Heart right ventricle (tissue), 16 donors: ENCODE results near the gene PTMA. TPM values are rescaled to one million over a fixed set of nuclear protein-coding genes. Genes with fewer than 3 reads are reported as not detected.

Experiments
- ATAC-seq, 8 donors: fragments of 200-7000 bp; cut with Tn5 transposase; one replicate each; pipeline ENCODE4 v1.9.1; 2020; ENCODE audit warnings: mild to moderate bottlenecking in 8 of 8, moderate library complexity in 8 of 8, moderate number of reproducible peaks in 1 of 8
- DNase-seq, 2 donors: peaks; one replicate each; pipeline ENCODE4 v3.0.0-alpha.2; 2020
- H3K27ac ChIP-seq, 10 donors: fragments of 200-600 bp; sonication (generic) in 2 of 10; one replicate each; pipeline versions ENCODE4 v1.5.0 to v1.8.0; 2020 to 2022; ENCODE audit warnings: mild to moderate bottlenecking in 3 of 10
- H3K27me3 ChIP-seq, 7 donors: fragments of 200-600 bp; one replicate each; pipeline ENCODE4 v1.8.0; 2021 to 2022; ENCODE audit warnings: mild to moderate bottlenecking in 2 of 7
- H3K36me3 ChIP-seq, 9 donors: fragments of 200-600 bp; sonication (generic) in 1 of 9; one replicate each; pipeline versions ENCODE4 v1.5.0 to v1.8.0; 2020 to 2022; ENCODE audit warnings: mild to moderate bottlenecking in 2 of 9
- H3K4me1 ChIP-seq, 9 donors: fragments of 200-600 bp; sonication (generic) in 1 of 9; one replicate each; pipeline versions ENCODE4 v1.5.0 to v1.8.0; 2020 to 2022; ENCODE audit warnings: mild to moderate bottlenecking in 4 of 9
- H3K4me3 ChIP-seq, 10 donors: fragments of 200-600 bp; sonication (generic) in 2 of 10; one replicate each; pipeline versions ENCODE4 v1.5.0 to v1.8.0; 2020 to 2022; ENCODE audit warnings: mild to moderate bottlenecking in 7 of 10, moderate library complexity in 2 of 10
- H3K9me3 ChIP-seq, 11 donors: fragments of 200-600 bp in 10 of 11; sonication (generic) in 2 of 11; one replicate each; pipeline versions ENCODE4 v1.5.0 to v1.8.0; 2013 to 2022; ENCODE audit warnings: mild to moderate bottlenecking in 2 of 11, control low read depth in 1 of 11, moderate library complexity in 1 of 11
- WGBS, 2 donors: extraction: QIAGEN DNeasy Blood & Tissue Kit; methylation state at CpG; one replicate each; pipeline ENCODE4 v1.1.7; 2013; ENCODE audit warnings: inconsistent platforms in 1 of 2; 5-methylcytosine and 5-hydroxymethylcytosine counted together
- intact Hi-C, 10 donors: fragments of 100-400 bp; cut with DNase I; formaldehyde crosslinking; loops; one replicate each; pipeline versions ENCODE4 v1.11.1 to v1.14.2; 2022
- polyA plus RNA-seq, 2 donors: library from polyadenylated mRNA; stranded (reverse); fragments of 200-250 nt; gene quantifications; one replicate each; pipeline ENCODE4 v1.2.3, GENCODE V29; 2013
- total RNA-seq, 10 donors: library from RNA; stranded (reverse); fragmentation: NEBNext Ultra II Directional in 3 of 10; extraction: Animal tissue kit (Norgen Biotek cat#: 25700) in 3 of 10; gene quantifications; one replicate each; pipeline versions ENCODE4 v1.2.1 to v1.2.4, GENCODE V29; 2021 to 2023
- TF ChIP-seq, protein P1 (sequence below), 9 donors: fragments of 200-600 bp; sonication (generic) in 2 of 9; IDR thresholded peaks; one replicate each; pipeline versions ENCODE4 v1.5.0 to v1.8.0; 2021 to 2022; ENCODE audit warnings: antibody characterized with exemption in 9 of 9, mild to moderate bottlenecking in 5 of 9, moderate library complexity in 1 of 9
- donor health status: Arrhythmogenic right ventricular cardiomyopathy.
- donor health status: ischemic (EF 13 %, LVEDD 7.1; RV severe dilation, severe dysfunction).
- donor health status: healthy with polysubstance abuse.
- donor health status: DM: no; HTN: yes; CAD: no.
- donor health status: DM: no; HTN: no; CAD: no.
- donor health status: ischemic (EF 25% LVEDD 6.9; RV normal size, moderate dysfunction).
- donor health status: ischemic (EF 25% LVEDD 5.7; RV mildly dilated, moderate dysfunction).
- donor health status: healthy.
- donor health status: DM: yes; HTN: yes; CAD: no.
- donor health status: Ischemic cardiomyopathy.
- donor health status: ischemic (EF 35%, LVEDD 5.7; RV mildly dilated, moderate dysfunction).
- donor health status: nonischemic (EF 11% LVEDD 7.7; RV severe dilation, severe dysfunction).
- donor health status: DM: yes; HTN: yes; CAD: no.
- donor health status: PGD.
- donor health status: ischemic (EF 29% LVEDD 5.4; RV normal size, mild dysfunction).
- donor health status: nonischemic (EF 23%, LVEDD 6.1; RV moderate dilation, normal function).

Gene PTMA
- total and polyA plus RNA-seq, 12 donors, result 133 to 626 (median 181) TPM

DNA sequence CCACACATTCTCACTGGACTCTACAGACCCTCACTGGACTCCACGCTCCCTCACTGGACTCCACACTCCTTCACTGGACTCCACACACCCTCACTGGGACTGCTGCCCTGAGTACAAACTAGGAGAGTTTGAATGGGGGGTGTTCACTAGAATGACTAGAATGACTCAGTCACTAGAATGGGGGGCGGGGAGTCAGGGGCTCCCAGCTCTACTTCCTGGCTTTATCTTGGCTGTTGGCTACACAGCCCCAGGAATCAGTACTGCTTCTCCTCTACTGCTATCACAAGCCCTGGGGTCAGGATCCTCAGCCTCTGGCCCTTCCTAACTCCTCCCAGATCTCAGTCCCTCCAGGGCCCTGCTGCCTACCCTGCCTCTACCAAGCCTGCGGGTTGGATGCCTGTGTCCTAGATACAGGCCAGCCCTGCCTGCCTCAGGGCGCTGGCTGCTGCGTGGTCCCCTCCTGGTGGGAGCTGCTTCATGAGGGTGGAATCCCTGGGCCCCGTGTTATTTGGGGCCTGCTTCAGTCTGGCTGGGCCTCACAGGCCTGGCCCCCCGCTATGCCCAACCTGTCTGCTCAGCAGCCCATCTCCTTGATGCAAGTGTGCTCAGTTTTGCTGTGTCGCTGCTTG, 7.8 kb downstream of the PTMA start:
- peak in 1 of 2 donors; percentile 2 for DNase-seq

DNA sequence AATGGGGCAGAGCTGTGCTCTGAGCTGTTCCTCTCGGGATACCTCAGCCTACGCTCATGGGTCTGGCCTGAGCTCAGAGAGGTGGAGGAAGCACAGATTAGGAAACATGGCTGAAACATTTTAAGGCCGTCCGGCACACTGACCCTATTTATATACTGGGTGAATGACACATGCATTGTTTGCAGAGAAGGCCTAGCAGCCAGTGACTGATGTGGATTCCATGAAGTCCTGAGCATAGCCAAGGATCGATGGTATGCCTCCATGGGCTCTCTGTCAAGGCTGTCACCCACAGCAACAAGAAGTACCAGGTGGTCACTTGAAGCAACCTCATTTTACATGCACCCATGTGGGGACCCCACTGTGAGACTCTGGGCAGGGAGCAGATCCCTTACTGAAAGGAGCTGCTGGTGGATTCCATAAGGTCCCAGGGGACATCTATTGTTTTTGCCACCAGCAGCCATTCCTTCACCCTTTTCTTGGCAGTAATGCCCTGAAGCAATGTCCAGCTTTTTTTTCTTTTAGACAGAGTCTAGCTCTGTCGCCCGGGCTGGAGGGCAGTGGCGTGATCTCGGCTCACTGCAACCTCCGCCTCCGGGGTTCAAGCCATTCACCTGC, 8.4 kb downstream of the PTMA start:
- ATAC-seq, result peak in 7 of 8 donors; percentile 1 to 54 (median 13)
- H3K4me3 ChIP-seq, result no peak overlapping the region
- 58 to 61% methylated on average over 11 of the region's 11 CpGs for WGBS, 2 donors
- H3K27me3 ChIP-seq, result no peaks in the 10 kb centered on the region
- TF ChIP-seq, protein P1, sequence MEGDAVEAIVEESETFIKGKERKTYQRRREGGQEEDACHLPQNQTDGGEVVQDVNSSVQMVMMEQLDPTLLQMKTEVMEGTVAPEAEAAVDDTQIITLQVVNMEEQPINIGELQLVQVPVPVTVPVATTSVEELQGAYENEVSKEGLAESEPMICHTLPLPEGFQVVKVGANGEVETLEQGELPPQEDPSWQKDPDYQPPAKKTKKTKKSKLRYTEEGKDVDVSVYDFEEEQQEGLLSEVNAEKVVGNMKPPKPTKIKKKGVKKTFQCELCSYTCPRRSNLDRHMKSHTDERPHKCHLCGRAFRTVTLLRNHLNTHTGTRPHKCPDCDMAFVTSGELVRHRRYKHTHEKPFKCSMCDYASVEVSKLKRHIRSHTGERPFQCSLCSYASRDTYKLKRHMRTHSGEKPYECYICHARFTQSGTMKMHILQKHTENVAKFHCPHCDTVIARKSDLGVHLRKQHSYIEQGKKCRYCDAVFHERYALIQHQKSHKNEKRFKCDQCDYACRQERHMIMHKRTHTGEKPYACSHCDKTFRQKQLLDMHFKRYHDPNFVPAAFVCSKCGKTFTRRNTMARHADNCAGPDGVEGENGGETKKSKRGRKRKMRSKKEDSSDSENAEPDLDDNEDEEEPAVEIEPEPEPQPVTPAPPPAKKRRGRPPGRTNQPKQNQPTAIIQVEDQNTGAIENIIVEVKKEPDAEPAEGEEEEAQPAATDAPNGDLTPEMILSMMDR (IDR thresholded peaks at IDR 0.05), result no peak
- peak overlapping the region in 8 of 10 donors; percentile 9 to 73 (median 56) for H3K27ac ChIP-seq
- no peaks in the 10 kb centered on the region for H3K9me3 ChIP-seq
- intact Hi-C loops, result loop anchor here in 4 of 10 donors (5.0 to 10.0 kb wide), 4 partner anchors 99 to 202 kb away; no protein-coding TSS in a partner anchor
- H3K36me3 ChIP-seq, result peaks cover 0 to 27% (median 12%) of the 10 kb centered on the region in 9 donors
- H3K4me1 ChIP-seq, result peaks cover 16 to 52% (median 41%) of the 10 kb centered on the region in 9 donors
- DNase-seq, result no peak

More for the DNA sequence above, 7.8 kb downstream of the PTMA start:
- peak overlapping the region in 8 of 10 donors; percentile 9 to 73 (median 56) for H3K27ac ChIP-seq
- no peaks in the 10 kb centered on the region for H3K27me3 ChIP-seq
- no peak overlapping the region for H3K4me3 ChIP-seq
- intact Hi-C loops, result loop anchor here (1.0 to 10.0 kb wide), 10 partner anchors 37 to 201 kb away; no protein-coding TSS in a partner anchor
- WGBS, 2 donors, result 87 to 88% methylated on average over 8 of the region's 8 CpGs
- TF ChIP-seq, protein P1 (IDR thresholded peaks at IDR 0.05), result no peak
- no peaks in the 10 kb centered on the region for H3K9me3 ChIP-seq
- ATAC-seq, result peak in 1 of 8 donors; percentile 5
- peaks cover 0 to 34% (median 13%) of the 10 kb centered on the region in 9 donors for H3K36me3 ChIP-seq
- H3K4me1 ChIP-seq, result peaks cover 23 to 59% (median 47%) of the 10 kb centered on the region in 9 donors

DNA sequence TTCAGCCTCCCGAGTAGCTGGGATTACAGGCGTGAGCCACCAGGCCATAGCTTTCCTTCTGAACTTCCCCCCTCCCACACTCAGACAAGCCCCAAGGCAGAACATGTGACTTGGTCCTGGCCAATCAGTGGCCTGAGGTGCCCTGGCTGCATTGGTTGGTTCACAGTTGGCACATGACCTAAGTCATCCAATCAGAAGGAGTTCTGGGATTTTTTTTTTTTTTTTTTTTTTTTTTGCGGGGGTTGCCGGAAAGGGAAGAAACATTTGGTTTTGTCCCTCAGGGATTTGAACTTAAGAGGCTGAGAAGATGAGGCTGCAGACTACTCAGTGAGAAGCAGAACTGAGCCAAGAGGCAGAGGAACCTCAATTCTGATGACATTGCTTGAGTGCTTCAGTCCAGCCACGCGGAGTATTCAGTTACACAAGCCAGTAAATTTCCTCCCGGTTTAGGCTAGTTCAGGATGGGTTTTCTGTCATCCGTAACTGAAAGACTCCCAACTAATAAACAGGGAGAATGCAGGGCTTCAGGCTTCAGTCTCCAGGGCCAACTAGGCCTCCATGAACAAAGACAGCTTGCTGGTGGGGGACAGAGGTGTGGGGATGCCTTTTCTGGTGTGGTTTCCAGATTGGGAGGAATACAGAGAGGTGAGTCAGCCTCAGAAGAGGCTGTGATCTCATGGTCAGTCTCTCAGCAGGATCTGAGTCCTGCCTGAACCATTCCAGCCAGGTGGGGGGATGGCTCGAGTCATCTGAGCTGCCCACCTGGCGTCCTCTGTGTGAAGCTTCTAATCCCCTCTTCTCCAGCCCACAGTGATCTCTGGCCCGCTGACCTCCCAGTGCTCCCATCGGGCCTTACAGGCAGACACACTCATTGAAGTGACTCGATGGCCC, 9.2 kb downstream of the PTMA start:
- H3K36me3 ChIP-seq, result peaks cover 0 to 20% (median 5%) of the 10 kb centered on the region in 9 donors
- no peaks in the 10 kb centered on the region for H3K9me3 ChIP-seq
- DNase-seq (no peak), ATAC-seq (no peak)
- H3K27ac ChIP-seq, result peak overlapping the region in 6 of 10 donors; percentile 3 to 89 (median 56)
- TF ChIP-seq, protein P1 (IDR thresholded peaks at IDR 0.05), result no peak
- no peaks in the 10 kb centered on the region for H3K27me3 ChIP-seq
- H3K4me3 ChIP-seq, result no peak overlapping the region
- WGBS, 2 donors, result 85 to 90% methylated on average over 13 of the region's 13 CpGs
- peaks cover 11 to 45% (median 33%) of the 10 kb centered on the region in 9 donors for H3K4me1 ChIP-seq
- intact Hi-C loops, result loop anchor here in 4 of 10 donors (5.0 to 10.0 kb wide), 4 partner anchors 100 to 203 kb away; no protein-coding TSS in a partner anchor

DNA sequence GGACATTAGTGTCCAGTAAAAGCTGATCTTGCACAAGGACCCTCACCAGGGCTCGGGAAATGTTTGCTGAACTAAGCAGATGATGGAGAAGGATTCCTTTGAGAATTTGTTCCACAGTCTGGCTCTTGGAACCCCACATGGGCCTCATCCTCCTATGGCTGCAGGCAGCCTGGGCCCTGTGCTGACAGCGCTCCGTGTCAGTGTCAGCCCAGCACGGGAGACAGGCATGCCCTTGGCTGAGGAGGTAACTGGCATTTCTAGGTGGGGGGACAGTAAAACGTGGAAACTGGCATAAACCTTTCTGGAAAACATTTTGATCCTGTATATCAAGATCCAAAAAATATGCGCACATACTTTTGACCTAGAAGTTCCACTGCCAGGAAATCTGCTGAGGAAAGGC, 10.5 kb downstream of the PTMA start:
- Histone ChIP-seq H3K27me3 (no peaks in the 10 kb centered on the region), H3K27ac (no peak overlapping the region), H3K9me3 (no peaks in the 10 kb centered on the region), H3K4me1 (peaks cover 7 to 37% (median 26%) of the 10 kb centered on the region in 9 donors), H3K36me3 (peaks cover 0 to 8% (median 0%) of the 10 kb centered on the region in 9 donors), H3K4me3 (no peak overlapping the region)
- intact Hi-C loops, result loop anchor here in 4 of 10 donors (5.0 to 10.0 kb wide), 4 partner anchors 101 to 204 kb away; no protein-coding TSS in a partner anchor
- DNase-seq (no peak), ATAC-seq (no peak)
- WGBS, 2 donors, result 73 to 78% methylated on average over 6 of the region's 6 CpGs
- TF ChIP-seq, protein P1 (IDR thresholded peaks at IDR 0.05), result no peak
